SK-N-SH (cell line): ENCODE results near the gene MT1F. TPM values are rescaled to one million over a fixed set of nuclear protein-coding genes. Genes with fewer than 3 reads are reported as not detected.

Experiments
- CTCF ChIA-PET: fragments of 300-600, 350-600 bp; formaldehyde crosslinking; extraction: SDS; loops from one replicate; lab custom pipeline; 2021; lab: Yijun Ruan, JAX
- POLR2A ChIA-PET: fragments of 350-600 bp; sonication (Branson Sonifier 250); formaldehyde crosslinking; extraction: SDS; loops from one replicate; lab custom pipeline; 2020; ENCODE audit warnings: antibody characterized with exemption, inconsistent platforms; lab: Yijun Ruan, JAX
- DNase-seq: peaks from one replicate; pipeline ENCODE4 v3.0.0; 2012
- H2AFZ ChIP-seq: fragments of 200-600 bp; sonication (generic); 2 replicates; pipeline ENCODE4 v1.8.1; 2016; ENCODE audit warnings: antibody characterized with exemption, mild to moderate bottlenecking, low read depth
- H3F3A ChIP-seq: fragments of 200-600 bp; sonication (generic); replicated peaks from 2 replicates; pipeline ENCODE3; 2016; ENCODE audit warnings: antibody characterized with exemption, mild to moderate bottlenecking; ENCODE audit not compliant: insufficient read depth
- H3K27ac ChIP-seq, 2 experiments: fragments of 200-500 bp in 1 of 2; fragments of 200-600 bp in 1 of 2; sonication (Bioruptor generic) in 1 of 2; sonication (generic), shearing (Covaris generic) in 1 of 2; 2 replicates each; pipeline versions ENCODE4 v1.5.1 to v1.6.1; 2014 to 2016; ENCODE audit warnings: low read depth in 2 of 2, inconsistent platforms in 1 of 2, low read length in 1 of 2, mild to moderate bottlenecking in 1 of 2, mixed read lengths in 1 of 2
- H3K27me3 ChIP-seq: fragments of 200-600 bp; sonication (generic), shearing (Covaris generic); 2 replicates; pipeline ENCODE4 v1.6.1; 2016; ENCODE audit warnings: mixed run types; ENCODE audit not compliant: insufficient read depth
- H3K36me3 ChIP-seq, 2 experiments: fragments of 200-500 bp in 1 of 2; fragments of 200-600 bp in 1 of 2; sonication (Bioruptor generic) in 1 of 2; sonication (generic) in 1 of 2; replicated peaks in 1 of 2; 2 replicates each; pipeline versions ENCODE3 to v1.5.1; 2014 to 2016; ENCODE audit warnings: low read length in 1 of 2, mild to moderate bottlenecking in 1 of 2; ENCODE audit not compliant: insufficient read depth in 2 of 2, control insufficient read depth in 1 of 2
- H3K4me1 ChIP-seq, 2 experiments: fragments of 200-500 bp in 1 of 2; fragments of 200-600 bp in 1 of 2; sonication (Bioruptor generic) in 1 of 2; sonication (generic), shearing (Covaris generic) in 1 of 2; 2 replicates each; pipeline versions ENCODE4 v1.5.1 to v1.6.1; 2014 to 2016; ENCODE audit warnings: low read depth in 1 of 2, low read length in 1 of 2, mixed run types in 1 of 2; ENCODE audit not compliant: insufficient read depth in 2 of 2, control insufficient read depth in 1 of 2
- H3K4me2 ChIP-seq: fragments of 200-600 bp; sonication (generic), shearing (Covaris generic); 2 replicates; pipeline ENCODE4 v1.6.1; 2017; ENCODE audit warnings: mixed run types
- H3K4me3 ChIP-seq, 2 experiments: fragments of 200-500 bp in 1 of 2; fragments of 200-600 bp in 1 of 2; sonication (Bioruptor generic) in 1 of 2; sonication (generic), shearing (Covaris generic) in 1 of 2; 2 replicates each; pipeline versions ENCODE4 v1.5.1 to v1.8.1; 2014 to 2016; ENCODE audit warnings: low read depth in 2 of 2, inconsistent platforms in 1 of 2, low read length in 1 of 2, mild to moderate bottlenecking in 1 of 2, mixed read lengths in 1 of 2, moderate library complexity in 1 of 2
- H3K79me2 ChIP-seq: fragments of 200-600 bp; sonication (generic); 2 replicates; pipeline ENCODE4 v1.8.1; 2017; ENCODE audit warnings: mild to moderate bottlenecking; ENCODE audit not compliant: insufficient read depth
- H3K9ac ChIP-seq: fragments of 200-600 bp; sonication (generic); 2 replicates; pipeline ENCODE4 v1.6.1; 2017; ENCODE audit warnings: mixed run types
- H3K9me2 ChIP-seq: fragments of 200-600 bp; sonication (generic); 2 replicates; pipeline ENCODE4 v1.6.1; 2017; ENCODE audit warnings: mixed run types
- H3K9me3 ChIP-seq: fragments of 200-600 bp; sonication (generic); 2 replicates; pipeline ENCODE4 v1.6.1; 2017; ENCODE audit warnings: mixed run types, mild to moderate bottlenecking, moderate library complexity
- H4K20me1 ChIP-seq: fragments of 200-600 bp; sonication (generic); 2 replicates; pipeline ENCODE4 v1.6.1; 2017; ENCODE audit warnings: mild to moderate bottlenecking, mixed run types; ENCODE audit not compliant: insufficient read depth
- CHD2 ChIP-seq: fragments of 150-350 bp; IDR thresholded peaks from 2 replicates; pipeline ENCODE4 v1.6.1; 2018; ENCODE audit warnings: low read length; ENCODE audit not compliant: partially characterized antibody
- ELF1 ChIP-seq: IDR thresholded peaks from 2 replicates; pipeline ENCODE4 v1.4.0; 2012
- EP300 ChIP-seq, 2 experiments: IDR thresholded peaks; 2 replicates each; pipeline versions ENCODE4 v1.4.0 to v1.6.1; 2012; ENCODE audit warnings: borderline replicate concordance in 1 of 2, low read depth in 1 of 2, low read length in 1 of 2
- EZH2phosphoT487 ChIP-seq: fragments of 200-600 bp; sonication (generic); IDR thresholded peaks from 2 replicates; pipeline ENCODE4 v1.6.1; 2017; ENCODE audit warnings: low read depth, mixed run types, mild to moderate bottlenecking, antibody characterized with exemption, moderate library complexity, borderline replicate concordance
- FOSL2 ChIP-seq: IDR thresholded peaks from 2 replicates; pipeline ENCODE4 v1.4.0; 2012; ENCODE audit warnings: low read depth, mild to moderate bottlenecking, moderate library complexity, borderline replicate concordance
- FOXJ3 ChIP-seq: sonication (generic); formaldehyde crosslinking; IDR thresholded peaks from 2 replicates; pipeline ENCODE4 v1.5.1; 2020; ENCODE audit warnings: mild to moderate bottlenecking, missing genetic modification reagents
- GABPA ChIP-seq: IDR thresholded peaks from 2 replicates; pipeline ENCODE4 v1.4.0; 2012; ENCODE audit warnings: low read depth, mild to moderate bottlenecking
- GATA2 ChIP-seq: sonication (generic); formaldehyde crosslinking; IDR thresholded peaks from 2 replicates; pipeline ENCODE4 v1.5.0; 2020; ENCODE audit warnings: mild to moderate bottlenecking, missing genetic modification reagents
- JUND ChIP-seq: IDR thresholded peaks from 2 replicates; pipeline ENCODE4 v1.4.0; 2012
- MEF2A ChIP-seq: IDR thresholded peaks from 2 replicates; pipeline ENCODE4 v1.4.0; 2012; ENCODE audit warnings: low read depth, borderline replicate concordance
- MXI1 ChIP-seq: IDR thresholded peaks from 2 replicates; pipeline ENCODE4 v1.6.1; 2012; ENCODE audit warnings: mild to moderate bottlenecking, low read depth, low read length, improper control_type of control experiment
- NFIC ChIP-seq: IDR thresholded peaks from 2 replicates; pipeline ENCODE4 v1.4.0; 2012; ENCODE audit warnings: borderline replicate concordance
- POLR2AphosphoS5 ChIP-seq: IDR thresholded peaks from 2 replicates; pipeline ENCODE4 v1.6.1; 2012; ENCODE audit warnings: low read depth, low read length
- RAD21 ChIP-seq: IDR thresholded peaks from 2 replicates; pipeline ENCODE4 v1.6.1; 2012; ENCODE audit warnings: mild to moderate bottlenecking, low read length
- RCOR1 ChIP-seq: fragments of 150-350 bp; IDR thresholded peaks from 2 replicates; pipeline ENCODE4 v1.6.1; 2017; ENCODE audit warnings: antibody characterized with exemption, low read length
- RXRA ChIP-seq: IDR thresholded peaks from 2 replicates; pipeline ENCODE4 v1.4.0; 2012; ENCODE audit warnings: low read depth, mild to moderate bottlenecking, borderline replicate concordance
- SIN3A ChIP-seq: IDR thresholded peaks from 2 replicates; pipeline ENCODE4 v1.6.1; 2012; ENCODE audit warnings: low read depth, mild to moderate bottlenecking, low read length, moderate library complexity, borderline replicate concordance
- SMC3 ChIP-seq: IDR thresholded peaks from 2 replicates; pipeline ENCODE4 v1.6.1; 2012; ENCODE audit warnings: low read depth, low read length, improper control_type of control experiment
- TAF1 ChIP-seq: IDR thresholded peaks from 2 replicates; pipeline ENCODE4 v1.6.1; 2012; ENCODE audit warnings: low read depth, mild to moderate bottlenecking, low read length, moderate library complexity, borderline replicate concordance
- YY1 ChIP-seq: IDR thresholded peaks from 2 replicates; pipeline ENCODE4 v1.4.0; 2012; ENCODE audit warnings: low read depth, mild to moderate bottlenecking
- polyA plus RNA-seq, 3 experiments: library from polyadenylated mRNA; depleted of rRNA; stranded (reverse); fragments of >200 nt; gene quantifications; 2 replicates each; pipeline ENCODE4 v1.2.3, GENCODE V29; 2012
- TF ChIP-seq, protein P1 (sequence below): IDR thresholded peaks from 2 replicates; pipeline ENCODE4 v1.4.0; 2012; ENCODE audit warnings: low read depth
- TF ChIP-seq, protein P2 (sequence below): IDR thresholded peaks from 2 replicates; pipeline ENCODE4 v1.4.0; 2012; ENCODE audit warnings: low read depth, borderline replicate concordance
- TF ChIP-seq, protein P3 (sequence below): fragments of 200-600 bp; sonication (generic); IDR thresholded peaks from 2 replicates; pipeline ENCODE4 v1.6.1; 2017; ENCODE audit warnings: antibody characterized with exemption, mild to moderate bottlenecking, moderate library complexity
- TF ChIP-seq, protein P4 (sequence below): IDR thresholded peaks from 2 replicates; pipeline ENCODE4; 2012
- TF ChIP-seq, protein P5 (sequence below): IDR thresholded peaks from 2 replicates; pipeline ENCODE4 v1.4.0; 2012; ENCODE audit warnings: low read depth, borderline replicate concordance
- TF ChIP-seq, protein P6 (sequence below): fragments of 150-350 bp; IDR thresholded peaks from 2 replicates; pipeline ENCODE4 v1.6.1; 2017; ENCODE audit warnings: antibody characterized with exemption, low read length, low read depth, borderline replicate concordance

The MT1F gene
- polyA plus RNA-seq, 1 of the 3 experiments (the other 2 are of a cell fraction), result 13.0 TPM

DNA sequence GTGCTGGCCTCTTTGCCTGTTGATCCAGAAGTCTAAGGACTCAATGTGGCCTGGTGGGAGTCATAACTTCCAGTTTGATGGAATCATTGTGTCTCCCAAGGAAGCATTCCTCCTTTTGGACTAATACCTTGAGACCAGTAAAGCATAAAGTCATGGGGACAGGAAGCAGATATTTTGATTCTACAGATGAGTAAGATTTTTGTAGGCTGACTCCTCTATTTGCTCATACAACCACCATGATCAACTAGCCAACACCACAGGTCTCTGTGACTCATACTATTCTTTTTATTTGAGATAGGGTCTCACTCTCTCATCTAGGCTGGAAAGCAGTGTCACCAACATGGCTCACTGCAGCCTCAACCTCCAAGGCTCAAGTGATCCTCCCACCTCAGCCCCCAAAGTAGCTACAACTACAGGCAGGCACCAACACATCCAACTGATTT is 43.2 kb upstream of the MT1F start:
- Histone ChIP-seq H3K9me2 (no peaks in the 10 kb centered on the region), H3K4me3 (no peak overlapping the region), H3K79me2 (peaks cover 18% of the 10 kb centered on the region; the same call in 1 of the 2 replicates), H4K20me1 (no peaks in the 10 kb centered on the region), H3F3A (peaks cover 35% of the 10 kb centered on the region), H3K4me2 (peak overlapping the region; percentile 63), H3K27ac (peak overlapping the region in 1 of 2 experiments; percentile 71; a peak in 2 of 4 replicates), H3K9me3 (no peaks in the 10 kb centered on the region), H3K4me1 (peaks cover 17 to 39% of the 10 kb centered on the region in 2 experiments; a peak in 3 of 4 replicates), H3K27me3 (no peaks in the 10 kb centered on the region), H3K36me3 (no peaks in the 10 kb centered on the region), H2AFZ (no peak overlapping the region), H3K9ac (no peak overlapping the region)
- ChIA-PET CTCF (interaction anchor here (0.6 to 1.0 kb wide), 2 partner anchors 12 to 13 kb away, joined by 3 read pairs; no protein-coding TSS in a partner anchor), POLR2A (no interaction called here)
- DNase-seq, result no peak
- no peak for TF ChIP-seq CHD2
- TF ChIP-seq, protein P1, sequence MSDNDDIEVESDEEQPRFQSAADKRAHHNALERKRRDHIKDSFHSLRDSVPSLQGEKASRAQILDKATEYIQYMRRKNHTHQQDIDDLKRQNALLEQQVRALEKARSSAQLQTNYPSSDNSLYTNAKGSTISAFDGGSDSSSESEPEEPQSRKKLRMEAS, result 0 out of 2 replicates have a peak, but pooled peaks have one; percentile 13
- TF ChIP-seq TAF1, result no peak
- TF ChIP-seq, protein P2, sequence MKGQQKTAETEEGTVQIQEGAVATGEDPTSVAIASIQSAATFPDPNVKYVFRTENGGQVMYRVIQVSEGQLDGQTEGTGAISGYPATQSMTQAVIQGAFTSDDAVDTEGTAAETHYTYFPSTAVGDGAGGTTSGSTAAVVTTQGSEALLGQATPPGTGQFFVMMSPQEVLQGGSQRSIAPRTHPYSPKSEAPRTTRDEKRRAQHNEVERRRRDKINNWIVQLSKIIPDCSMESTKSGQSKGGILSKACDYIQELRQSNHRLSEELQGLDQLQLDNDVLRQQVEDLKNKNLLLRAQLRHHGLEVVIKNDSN, result no peak
- TF ChIP-seq EZH2phosphoT487, result no peak
- no peak for TF ChIP-seq RXRA
- peak in 1 of 2 experiments; percentile 38; a peak in 1 of 4 replicates for TF ChIP-seq EP300 (IDR thresholded peaks at IDR 0.05; ENCODE audit: borderline replicate concordance in 1 of 2, low read depth in 1 of 2, low read length in 1 of 2)
- peak; percentile 56 for TF ChIP-seq JUND
- no peak for TF ChIP-seq MEF2A
- TF ChIP-seq GABPA, result no peak
- no peak for TF ChIP-seq GATA2 (CRISPR knock-in tag)
- TF ChIP-seq RCOR1, result no peak
- no peak for TF ChIP-seq YY1
- no peak for TF ChIP-seq SIN3A
- TF ChIP-seq FOXJ3 (CRISPR knock-in tag), result no peak
- TF ChIP-seq POLR2AphosphoS5, result no peak
- TF ChIP-seq MXI1, result no peak
- TF ChIP-seq, protein P3, sequence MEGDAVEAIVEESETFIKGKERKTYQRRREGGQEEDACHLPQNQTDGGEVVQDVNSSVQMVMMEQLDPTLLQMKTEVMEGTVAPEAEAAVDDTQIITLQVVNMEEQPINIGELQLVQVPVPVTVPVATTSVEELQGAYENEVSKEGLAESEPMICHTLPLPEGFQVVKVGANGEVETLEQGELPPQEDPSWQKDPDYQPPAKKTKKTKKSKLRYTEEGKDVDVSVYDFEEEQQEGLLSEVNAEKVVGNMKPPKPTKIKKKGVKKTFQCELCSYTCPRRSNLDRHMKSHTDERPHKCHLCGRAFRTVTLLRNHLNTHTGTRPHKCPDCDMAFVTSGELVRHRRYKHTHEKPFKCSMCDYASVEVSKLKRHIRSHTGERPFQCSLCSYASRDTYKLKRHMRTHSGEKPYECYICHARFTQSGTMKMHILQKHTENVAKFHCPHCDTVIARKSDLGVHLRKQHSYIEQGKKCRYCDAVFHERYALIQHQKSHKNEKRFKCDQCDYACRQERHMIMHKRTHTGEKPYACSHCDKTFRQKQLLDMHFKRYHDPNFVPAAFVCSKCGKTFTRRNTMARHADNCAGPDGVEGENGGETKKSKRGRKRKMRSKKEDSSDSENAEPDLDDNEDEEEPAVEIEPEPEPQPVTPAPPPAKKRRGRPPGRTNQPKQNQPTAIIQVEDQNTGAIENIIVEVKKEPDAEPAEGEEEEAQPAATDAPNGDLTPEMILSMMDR, result no peak
- TF ChIP-seq, protein P4, sequence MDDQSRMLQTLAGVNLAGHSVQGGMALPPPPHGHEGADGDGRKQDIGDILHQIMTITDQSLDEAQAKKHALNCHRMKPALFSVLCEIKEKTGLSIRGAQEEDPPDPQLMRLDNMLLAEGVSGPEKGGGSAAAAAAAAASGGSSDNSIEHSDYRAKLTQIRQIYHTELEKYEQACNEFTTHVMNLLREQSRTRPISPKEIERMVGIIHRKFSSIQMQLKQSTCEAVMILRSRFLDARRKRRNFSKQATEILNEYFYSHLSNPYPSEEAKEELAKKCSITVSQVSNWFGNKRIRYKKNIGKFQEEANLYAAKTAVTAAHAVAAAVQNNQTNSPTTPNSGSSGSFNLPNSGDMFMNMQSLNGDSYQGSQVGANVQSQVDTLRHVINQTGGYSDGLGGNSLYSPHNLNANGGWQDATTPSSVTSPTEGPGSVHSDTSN, result peak; percentile 26; the same call in 1 of the 2 replicates
- peak; percentile 72 for TF ChIP-seq FOSL2
- no peak for TF ChIP-seq SMC3
- TF ChIP-seq ELF1, result no peak
- TF ChIP-seq, protein P5, sequence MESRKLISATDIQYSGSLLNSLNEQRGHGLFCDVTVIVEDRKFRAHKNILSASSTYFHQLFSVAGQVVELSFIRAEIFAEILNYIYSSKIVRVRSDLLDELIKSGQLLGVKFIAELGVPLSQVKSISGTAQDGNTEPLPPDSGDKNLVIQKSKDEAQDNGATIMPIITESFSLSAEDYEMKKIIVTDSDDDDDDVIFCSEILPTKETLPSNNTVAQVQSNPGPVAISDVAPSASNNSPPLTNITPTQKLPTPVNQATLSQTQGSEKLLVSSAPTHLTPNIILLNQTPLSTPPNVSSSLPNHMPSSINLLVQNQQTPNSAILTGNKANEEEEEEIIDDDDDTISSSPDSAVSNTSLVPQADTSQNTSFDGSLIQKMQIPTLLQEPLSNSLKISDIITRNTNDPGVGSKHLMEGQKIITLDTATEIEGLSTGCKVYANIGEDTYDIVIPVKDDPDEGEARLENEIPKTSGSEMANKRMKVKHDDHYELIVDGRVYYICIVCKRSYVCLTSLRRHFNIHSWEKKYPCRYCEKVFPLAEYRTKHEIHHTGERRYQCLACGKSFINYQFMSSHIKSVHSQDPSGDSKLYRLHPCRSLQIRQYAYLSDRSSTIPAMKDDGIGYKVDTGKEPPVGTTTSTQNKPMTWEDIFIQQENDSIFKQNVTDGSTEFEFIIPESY, result no peak
- TF ChIP-seq, protein P6, sequence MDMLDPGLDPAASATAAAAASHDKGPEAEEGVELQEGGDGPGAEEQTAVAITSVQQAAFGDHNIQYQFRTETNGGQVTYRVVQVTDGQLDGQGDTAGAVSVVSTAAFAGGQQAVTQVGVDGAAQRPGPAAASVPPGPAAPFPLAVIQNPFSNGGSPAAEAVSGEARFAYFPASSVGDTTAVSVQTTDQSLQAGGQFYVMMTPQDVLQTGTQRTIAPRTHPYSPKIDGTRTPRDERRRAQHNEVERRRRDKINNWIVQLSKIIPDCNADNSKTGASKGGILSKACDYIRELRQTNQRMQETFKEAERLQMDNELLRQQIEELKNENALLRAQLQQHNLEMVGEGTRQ, result no peak
- no peak; the same call in 1 of the 2 replicates for TF ChIP-seq NFIC
- TF ChIP-seq RAD21, result no peak
